OCI-M2 (cell line): Measurements from ENCODE around the gene ABHD17C.
"Not testable (repeated sequence)": the region's sequence is repeated elsewhere in the genome, so short reads cannot be mapped to it uniquely, and the experiment has no call there.

Experiments
- DNase-seq: peaks from one replicate; lab custom pipeline; 2025; ENCODE audit not compliant: unreplicated experiment; lab: John Stamatoyannopoulos, UW

Gene ABHD17C

GRCh38 chr15:80760960-80761359, 65.8 kb downstream of the ABHD17C start:
- DNase-seq: no peak

GRCh38 chr15:80761754-80762153, 66.6 kb downstream of the ABHD17C start:
- DNase-seq: no peak

- DNase-seq: not testable (repeated sequence)
These were observed 68.1 kb downstream of the ABHD17C start for GRCh38 chr15:80763235-80763634.

- DNase-seq: no peak
These were observed 69.4 kb downstream of the ABHD17C start for GRCh38 chr15:80764535-80764934.

- DNase-seq: no peak
These were observed 71.2 kb downstream of the ABHD17C start for GRCh38 chr15:80766275-80766674.

GRCh38 chr15:80768158-80768557, 73.0 kb downstream of the ABHD17C start:
- no peak for DNase-seq

- DNase-seq: no peak
These were observed 74.2 kb downstream of the ABHD17C start for GRCh38 chr15:80769153-80769828.

GRCh38 chr15:80769829-80770705, 75.0 kb downstream of the ABHD17C start:
- DNase-seq: no peak

- DNase-seq: no peak
These were observed 78.0 kb downstream of the ABHD17C start for GRCh38 chr15:80773122-80773551.

GRCh38 chr15:80773792-80774352, 78.8 kb downstream of the ABHD17C start:
- no peak for DNase-seq

- no peak for DNase-seq
These were observed 79.4 kb downstream of the ABHD17C start for GRCh38 chr15:80774486-80774885.

- DNase-seq: no peak
These were observed 80.2 kb downstream of the ABHD17C start for GRCh38 chr15:80775338-80775737.

GRCh38 chr15:80776420-80777045, 81.4 kb downstream of the ABHD17C start:
- DNase-seq: no peak

GRCh38 chr15:80777137-80777536, 82.0 kb downstream of the ABHD17C start:
- DNase-seq: no peak

- no peak for DNase-seq
These were observed 82.9 kb downstream of the ABHD17C start for GRCh38 chr15:80777826-80778620.

- DNase-seq: no peak
These were observed 83.5 kb downstream of the ABHD17C start for GRCh38 chr15:80778621-80778963.

GRCh38 chr15:80778964-80779657, 84.0 kb downstream of the ABHD17C start, which contains the start of gene CEMIP:
Gene CEMIP (plus strand): TSS chr15:80779370. CDS start chr15:80873880, 94,510 bp downstream.
- DNase-seq: no peak

- DNase-seq: no peak
These were observed 84.7 kb downstream of the ABHD17C start for GRCh38 chr15:80779658-80780415.
